Glomerular endothelial cell (primary cell): ENCODE measurements around the gene GSK3A. TPM values are rescaled to one million over a fixed set of nuclear protein-coding genes. Genes with fewer than 3 reads are reported as not detected.

Experiments
- DNase-seq: peaks from one replicate; pipeline ENCODE4 v3.0.0-alpha.2; 2011; ENCODE audit warnings: low read depth, low spot score; ENCODE audit errors: extremely low read depth
- total RNA-seq: library from RNA; depleted of rRNA; stranded (reverse); fragments of >200 nt; gene quantifications from 2 replicates; pipeline ENCODE4 v1.2.3, GENCODE V29; 2015

The GSK3A gene
- total RNA-seq, 1 donor from 2014 or later = 36.5 TPM

DNA sequence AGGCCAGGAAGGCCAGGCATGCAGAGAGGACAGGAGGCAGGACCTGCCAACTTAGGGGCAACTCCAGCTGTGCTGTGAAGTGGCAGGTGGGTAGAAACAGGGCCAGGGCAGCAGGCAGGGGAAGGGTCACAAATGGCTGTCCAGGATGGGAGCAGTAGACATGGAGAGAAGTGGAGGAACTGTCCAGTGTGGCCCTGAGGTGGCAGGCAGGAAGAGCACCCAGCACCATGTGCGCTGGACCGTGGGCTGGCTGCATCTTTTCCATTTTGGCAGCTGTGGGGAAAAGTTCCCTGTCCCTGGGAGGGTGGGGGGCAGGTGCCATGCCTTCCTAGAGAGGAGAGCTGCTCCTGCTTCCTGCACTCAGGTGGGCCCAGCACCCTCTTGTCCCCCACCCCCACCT, 38.7 kb downstream of the GSK3A start:
- DNase-seq = no peak

DNA sequence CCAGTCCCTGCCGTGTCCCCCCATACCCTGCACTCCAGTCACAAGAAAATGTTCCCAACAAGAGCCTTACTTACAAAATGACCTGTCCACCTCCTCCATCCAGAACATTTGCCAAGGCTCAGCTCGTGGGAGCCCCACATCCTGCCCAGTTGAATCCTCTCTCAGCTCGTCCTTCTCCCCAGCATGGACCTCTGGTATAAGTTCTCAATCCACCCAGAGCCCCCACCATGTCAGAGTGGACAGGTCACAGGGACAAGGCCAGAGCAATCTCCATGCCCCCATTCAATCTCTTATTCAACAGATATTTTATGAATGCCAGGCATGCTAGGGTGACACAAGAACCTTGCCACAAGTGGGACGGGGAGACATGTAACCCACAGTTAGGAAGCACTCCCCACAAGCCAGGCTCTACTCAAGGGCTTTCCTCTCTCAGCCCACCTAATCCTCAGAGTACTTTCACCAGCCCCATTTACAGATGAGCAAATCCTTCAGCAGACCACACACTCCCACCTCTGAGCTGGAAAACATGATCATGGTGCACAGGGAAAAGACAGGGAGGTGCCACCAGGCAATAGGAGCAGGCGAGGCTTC, 40.0 kb downstream of the GSK3A start:
- no peak for DNase-seq

DNA sequence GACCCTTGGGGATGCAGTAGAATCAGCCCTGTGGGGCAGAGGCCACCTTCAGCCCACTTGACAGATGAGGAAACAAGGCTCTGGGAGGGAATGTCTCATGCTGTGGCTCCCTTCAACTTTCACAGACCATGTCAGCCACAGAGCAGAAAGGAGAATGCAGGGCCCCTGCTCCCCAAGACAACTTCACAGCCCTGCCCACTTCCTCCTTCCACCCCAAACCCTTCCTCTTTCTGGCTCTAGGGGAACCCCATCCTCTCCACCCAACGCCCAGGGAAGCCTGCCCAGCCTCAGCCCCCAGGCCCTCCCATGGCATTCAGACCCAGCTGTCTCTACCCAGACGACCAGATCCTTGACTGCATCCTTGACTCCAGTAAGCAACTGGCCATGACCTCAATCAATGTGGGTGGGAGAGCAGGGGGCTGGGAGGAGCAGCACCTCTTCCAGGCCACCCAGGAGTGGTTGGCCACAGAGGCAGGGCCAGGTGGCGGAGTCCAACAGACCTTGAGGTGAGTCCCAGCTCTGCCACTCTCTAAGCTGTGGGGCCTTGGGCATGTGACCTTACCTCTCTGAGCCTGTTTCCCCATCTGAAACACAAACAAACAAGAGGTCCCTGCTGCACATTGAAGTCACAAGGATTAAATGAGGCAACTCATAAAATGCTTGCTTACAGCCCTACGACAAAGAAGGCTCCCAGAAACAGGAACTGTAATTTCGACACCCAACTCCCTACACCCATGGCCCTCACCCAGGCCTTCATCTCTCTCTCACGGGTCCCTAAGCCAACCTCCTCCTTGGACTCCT, 40.7 kb downstream of the GSK3A start:
- DNase-seq = no peak

DNA sequence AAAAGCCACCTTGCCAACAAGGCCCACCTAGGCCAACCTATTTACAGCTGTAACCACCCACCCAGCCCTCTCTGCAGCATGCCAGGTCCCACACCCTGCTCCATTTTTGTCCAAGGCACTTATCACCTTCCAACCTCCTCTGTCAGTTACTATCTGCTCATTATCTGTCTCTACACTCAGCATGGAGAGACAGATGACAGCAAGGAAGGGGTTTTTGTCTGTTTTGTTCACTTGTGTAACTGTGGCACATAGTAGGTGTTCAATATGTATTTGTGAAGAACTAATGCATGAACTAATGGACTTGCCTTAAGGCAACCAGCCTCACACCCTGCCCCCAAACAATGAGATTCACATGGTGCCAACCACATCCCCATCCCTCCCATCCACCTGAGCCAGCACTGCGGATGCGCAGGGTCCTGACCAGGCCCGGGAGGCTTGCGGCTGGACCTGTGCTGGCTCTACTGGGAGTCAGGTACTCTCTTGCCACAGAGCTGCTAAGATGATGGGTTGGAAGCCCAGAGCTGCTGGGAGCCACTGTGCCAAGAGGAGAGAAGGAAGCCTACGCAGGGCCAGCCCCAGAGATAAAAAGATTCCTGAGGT, 42.2 kb downstream of the GSK3A start:
- no peak for DNase-seq

DNA sequence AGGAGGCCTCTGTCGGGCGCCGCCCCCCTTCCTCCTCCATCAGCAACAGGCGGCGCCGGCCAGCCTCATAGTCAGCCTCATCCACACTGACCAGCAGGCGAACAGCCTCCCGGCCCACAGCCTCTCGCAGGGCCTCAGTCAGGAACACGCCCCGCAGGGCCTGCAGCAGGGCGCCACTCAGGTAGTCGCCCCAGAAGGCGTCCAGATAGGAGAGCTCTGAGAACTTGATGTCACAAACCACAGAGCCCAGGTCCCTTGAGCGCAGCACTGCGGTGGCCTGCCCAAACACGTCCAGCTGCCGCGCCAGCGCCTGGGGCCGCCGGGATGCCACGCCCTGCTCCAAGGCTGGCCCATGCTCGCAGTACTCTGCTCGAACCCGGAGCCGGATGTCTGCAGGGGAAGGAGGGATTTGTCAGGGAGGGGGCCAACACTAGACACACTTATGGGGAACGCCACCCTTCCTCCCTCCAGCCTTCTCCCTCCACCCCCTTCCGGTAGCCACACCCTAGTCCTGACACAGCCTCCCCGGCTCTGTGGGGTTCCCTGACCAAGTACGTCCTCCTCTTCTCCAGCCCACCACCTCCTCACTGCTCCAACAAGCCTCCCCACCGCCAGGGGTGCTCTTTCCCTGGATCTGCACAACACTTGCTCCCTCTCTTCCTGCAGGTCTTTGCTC, 42.8 kb downstream of the GSK3A start:
- no peak for DNase-seq

DNA sequence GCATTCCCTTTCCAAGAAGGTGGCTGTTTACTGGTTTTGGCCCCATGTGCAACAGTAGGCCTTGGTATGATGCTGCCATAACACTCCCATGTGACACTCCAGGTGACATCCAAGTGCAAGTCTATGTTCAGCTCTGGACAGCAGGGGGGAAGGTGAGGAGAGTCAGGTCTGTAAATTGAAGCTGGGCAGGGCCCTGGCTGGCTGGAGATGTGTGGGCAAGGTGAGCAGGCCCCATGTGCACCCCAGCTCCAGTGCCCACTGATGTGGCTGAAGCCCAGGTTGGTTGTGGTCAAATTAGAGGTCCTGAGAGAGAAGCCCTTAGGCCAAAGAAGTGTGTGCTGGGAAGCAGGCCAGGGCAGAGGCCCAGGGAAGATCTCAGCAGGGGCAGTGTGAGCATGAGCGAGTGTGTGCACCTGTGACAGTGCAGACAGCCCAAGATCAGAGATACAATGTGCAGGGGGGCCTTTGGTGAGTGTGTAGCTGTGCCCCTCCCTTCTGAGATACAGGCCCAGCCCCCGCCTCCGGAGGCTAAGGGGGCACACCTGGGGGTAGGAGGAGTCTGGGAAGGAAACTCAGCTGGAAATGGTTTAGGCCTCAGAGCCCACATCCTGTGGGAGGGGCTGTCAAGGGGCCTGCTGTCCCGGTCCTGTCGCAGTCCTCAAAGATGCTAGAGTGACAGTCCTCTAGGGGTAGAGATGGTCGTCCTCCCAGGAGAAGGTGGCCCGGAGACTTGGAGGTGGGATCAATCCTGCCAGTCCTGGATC, 43.5 kb downstream of the GSK3A start:
- no peak for DNase-seq

DNA sequence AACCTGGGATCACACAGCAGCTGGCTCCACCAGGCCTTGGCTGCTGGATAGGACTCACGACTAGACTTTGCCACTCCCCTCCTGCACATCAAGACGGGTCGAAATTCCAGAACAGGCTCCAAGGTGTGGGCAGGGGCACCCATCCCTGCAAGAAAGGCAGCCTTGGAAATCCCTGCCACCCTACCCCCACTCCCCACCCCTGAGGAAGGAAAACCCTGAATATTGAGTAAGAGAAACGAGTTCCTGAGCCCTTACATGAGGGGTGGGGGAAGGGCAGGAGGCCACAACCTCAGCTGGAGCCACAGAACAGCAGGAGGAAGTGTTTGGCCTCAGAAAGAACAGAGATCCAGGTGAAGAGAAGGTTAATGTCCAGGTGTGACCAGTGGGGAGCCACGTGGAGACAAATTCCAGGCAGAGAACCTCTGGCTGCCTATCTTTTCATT, 45.0 kb downstream of the GSK3A start:
- DNase-seq = no peak

DNA sequence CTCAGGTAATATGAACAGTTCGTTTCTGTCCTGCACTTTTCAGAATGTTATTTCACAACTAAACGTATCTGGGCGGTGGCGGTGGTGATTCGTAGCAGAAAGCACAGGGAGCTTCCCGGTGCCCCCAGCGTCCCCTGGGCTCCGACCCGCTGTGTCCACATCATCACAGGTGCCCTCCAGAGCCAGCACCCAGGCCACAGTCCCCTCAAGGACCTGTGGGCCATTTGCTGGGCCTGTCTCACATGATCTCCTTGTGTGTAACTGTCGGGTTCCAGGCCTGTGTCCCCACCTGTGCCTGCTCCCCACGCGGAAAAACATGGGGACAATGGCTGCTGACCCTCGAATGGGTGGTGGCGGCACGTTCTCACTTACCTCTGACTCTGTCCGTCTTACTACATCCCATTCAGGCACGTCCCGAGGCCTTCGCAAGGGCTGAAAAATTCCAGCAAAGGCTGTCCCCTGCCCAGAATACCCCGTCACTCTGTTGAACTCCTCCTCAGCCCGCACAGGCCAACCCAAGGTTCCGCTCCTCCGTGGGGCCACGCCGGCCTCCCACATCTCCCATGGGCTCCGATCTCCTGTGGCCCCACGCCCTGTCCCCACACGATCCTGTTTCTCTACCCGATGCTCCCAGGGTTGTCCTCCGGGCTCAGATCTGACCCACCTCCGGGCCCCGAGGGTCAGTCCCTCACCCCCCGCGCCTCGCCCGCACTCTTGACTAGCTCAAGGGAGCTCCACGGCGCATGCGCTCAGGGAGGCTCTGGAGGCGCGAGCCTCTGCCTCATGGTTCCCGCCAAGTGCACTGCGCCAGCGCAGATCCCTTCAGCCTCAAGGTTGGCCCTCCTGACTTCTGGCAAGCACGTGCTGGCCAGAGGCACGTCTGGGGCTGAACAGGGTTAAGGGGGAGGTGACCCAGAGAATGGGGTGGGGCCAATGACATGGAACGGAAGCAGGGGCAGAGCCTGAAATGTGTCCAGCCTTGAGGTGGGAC, 46.1 kb downstream of the GSK3A start:
- no peak for DNase-seq

DNA sequence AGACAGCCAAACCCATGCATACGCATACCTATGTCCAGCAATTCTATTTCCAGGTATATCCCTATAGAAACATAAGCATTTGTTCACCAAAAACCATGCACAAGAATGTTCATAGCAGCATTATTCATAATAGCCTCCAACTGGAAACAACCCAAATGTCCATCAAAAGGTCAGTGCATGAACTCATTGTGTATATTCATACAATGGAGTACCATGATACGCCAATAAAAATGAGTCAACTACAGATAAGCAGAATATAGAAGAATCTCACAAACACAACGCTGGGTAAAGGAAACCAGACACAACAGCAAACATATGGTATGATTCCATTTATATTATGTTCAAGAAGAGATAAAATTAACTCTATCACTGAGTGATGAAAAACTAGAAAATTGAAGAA, 48.7 kb downstream of the GSK3A start:
- DNase-seq = no peak

DNA sequence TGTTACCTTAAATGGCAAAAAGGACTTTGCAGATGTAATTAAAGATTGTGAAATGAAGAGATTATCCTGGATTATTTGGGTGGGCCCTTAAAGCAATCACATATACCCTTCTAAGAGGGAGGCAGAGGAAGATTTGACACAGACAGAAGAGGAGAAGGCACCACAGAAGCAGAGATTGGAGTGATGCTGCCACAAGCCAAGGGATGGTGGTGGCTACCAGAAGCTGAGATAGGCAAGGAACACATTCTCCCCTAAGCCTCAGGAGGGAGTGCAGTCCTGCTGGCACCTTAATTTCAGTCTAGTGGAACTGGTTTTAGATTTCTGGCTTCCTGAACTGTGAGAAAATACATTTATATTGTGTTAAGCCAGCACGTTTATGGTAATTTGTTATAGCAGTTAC, 49.1 kb downstream of the GSK3A start:
- no peak for DNase-seq

DNA sequence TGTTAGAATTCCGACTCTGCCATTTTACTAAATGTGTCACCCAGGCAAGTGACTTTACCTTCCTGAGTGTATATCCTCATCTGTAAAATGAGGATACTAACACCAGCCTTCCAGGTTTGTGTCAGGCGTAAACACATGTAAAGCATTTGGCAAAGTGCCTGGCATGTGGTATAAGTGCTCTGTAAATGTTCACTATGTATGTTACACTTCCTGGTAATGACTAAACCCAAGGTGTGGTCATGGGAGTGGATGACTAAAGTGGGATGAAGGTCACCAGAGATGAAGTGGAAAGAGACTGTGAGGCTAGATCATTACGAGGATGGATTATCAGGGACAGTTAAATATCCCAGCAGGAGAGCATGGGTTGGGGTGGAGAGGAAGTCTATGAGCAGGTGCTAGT, 50.5 kb downstream of the GSK3A start:
- no peak for DNase-seq

DNA sequence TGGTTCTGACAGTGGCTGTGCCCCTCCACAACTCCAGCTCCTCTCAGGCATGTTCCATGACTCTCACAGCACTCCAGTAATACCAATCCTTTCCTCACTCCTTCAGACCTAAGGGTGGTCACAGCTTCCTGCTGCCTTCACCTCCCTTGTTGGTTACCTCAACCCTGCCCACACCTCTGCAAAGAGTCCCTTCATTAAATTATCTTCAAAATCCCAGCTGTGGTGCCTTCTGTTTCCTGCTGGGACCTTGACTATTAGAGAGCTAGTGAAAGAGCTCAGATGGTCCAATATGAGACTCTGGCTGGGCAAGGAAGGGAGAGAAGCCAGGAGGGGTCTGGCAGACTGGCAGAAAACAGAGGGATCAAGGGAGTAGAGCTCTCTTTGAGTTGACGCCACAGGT, 51.1 kb downstream of the GSK3A start:
- DNase-seq = no peak

DNA sequence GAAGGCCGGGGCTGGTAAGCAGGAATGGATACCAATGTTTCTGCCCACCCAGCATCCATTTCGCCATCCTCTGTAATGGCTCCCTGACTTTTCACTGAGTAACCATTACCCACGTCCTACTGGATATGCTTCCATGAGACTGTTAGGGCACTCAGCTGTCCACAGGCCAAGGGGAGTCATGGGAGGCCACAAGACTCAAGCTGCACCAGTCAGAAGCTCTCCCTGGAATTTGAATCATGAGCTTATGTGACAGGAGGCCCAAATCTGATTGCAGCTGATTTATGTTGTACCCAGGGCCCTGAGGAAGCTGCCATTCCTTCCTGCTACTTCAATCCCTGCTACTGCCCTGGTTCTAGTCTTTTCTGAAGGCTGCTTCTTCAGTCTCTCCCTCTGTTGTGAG, 53.3 kb downstream of the GSK3A start:
- no peak for DNase-seq

DNA sequence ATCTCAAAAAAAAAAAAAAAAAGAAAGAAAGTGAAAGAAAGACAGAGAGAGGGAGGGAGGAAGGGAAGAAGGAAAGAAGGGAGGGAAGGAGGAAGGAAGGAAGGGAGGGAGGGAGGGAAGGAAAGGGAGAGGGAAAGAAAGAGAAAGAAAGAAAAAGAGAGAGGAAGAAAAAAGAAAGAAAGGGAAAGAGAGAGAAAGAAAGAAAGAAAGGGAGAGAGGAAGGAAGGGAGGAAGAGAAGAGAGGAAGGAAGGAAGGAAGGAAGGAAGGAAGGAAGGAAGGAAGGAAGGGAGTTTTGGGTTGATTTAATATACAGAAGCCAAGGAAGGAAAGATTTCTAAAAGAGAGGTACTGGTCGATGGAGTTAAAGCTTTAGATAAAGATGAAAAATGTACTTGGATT, 53.7 kb downstream of the GSK3A start:
- DNase-seq = no peak

DNA sequence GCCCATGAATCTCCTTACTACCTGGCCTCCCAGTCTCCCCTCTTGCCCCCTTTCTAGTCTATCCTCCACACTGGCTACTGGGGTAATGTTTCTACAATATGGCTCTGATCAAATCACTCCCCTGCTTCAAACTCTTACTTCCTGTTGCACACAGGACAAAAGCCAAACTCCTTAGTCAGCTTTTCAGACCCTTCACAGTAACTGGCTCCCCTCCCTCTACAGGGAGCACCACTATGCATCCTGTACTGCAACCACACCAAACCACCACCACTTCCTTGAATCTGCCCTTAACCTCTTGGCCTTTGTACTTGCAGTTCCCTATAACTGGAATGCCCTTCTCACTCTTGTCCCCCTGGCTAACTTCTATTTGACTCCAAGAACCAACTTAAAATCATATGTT, 57.1 kb downstream of the GSK3A start:
- DNase-seq = no peak

DNA sequence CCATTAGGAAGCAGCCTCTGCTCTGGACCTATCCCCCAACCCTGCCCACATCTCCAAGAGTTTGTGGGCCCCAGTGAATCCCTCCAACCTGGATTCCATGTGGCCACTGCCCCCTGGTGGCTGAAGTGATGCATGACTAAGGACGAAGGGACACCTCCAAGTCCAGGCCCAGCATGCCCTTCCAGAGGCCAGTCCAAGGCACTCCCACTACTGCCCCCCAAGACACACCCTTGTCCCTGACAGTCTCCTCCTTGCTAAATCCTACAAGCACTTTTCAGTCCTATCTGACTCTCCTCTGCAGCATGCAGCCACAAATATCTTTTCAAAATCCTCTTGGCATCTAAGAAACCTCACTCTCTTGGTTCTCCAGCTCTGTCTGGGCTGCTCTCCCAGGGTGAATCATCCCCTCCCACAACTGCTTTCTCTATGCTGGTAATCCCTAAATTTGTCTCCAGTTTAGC, 58.0 kb downstream of the GSK3A start:
- DNase-seq = peak; percentile 44
